Right lobe of liver (tissue), 6 donors: Measurements from ENCODE around the gene C7orf33. TPM values are rescaled to one million over a fixed set of nuclear protein-coding genes. Genes with fewer than 3 reads are reported as not detected.
"Not testable (repeated sequence)": the region's sequence is repeated elsewhere in the genome, so short reads cannot be mapped to it uniquely, and the experiment has no call there.

ENCODE experiments used
- ATAC-seq, 4 donors: fragments of 200-7000 bp; cut with Tn5 transposase; one replicate each; pipeline ENCODE4 v1.9.1; 2020; ENCODE audit warnings: mild to moderate bottlenecking in 4 of 4, moderate library complexity in 4 of 4
- DNase-seq, 3 donors: peaks; one replicate each; pipeline ENCODE4 v3.0.0-alpha.2; 2020
- H3K27ac ChIP-seq, 3 donors: fragments of 200-600 bp; one replicate each; pipeline ENCODE4 v1.8.0; 2022
- H3K27me3 ChIP-seq, 2 donors: fragments of 200-600 bp; one replicate each; pipeline ENCODE4 v1.8.0; 2022
- H3K36me3 ChIP-seq, 4 donors: fragments of 200-600 bp; sonication (generic) in 1 of 4; one replicate each; pipeline versions ENCODE4 v1.5.1 to v1.8.0; 2017 to 2022; ENCODE audit warnings: control low read depth in 1 of 4
- H3K4me1 ChIP-seq, 4 donors: fragments of 200-600 bp; sonication (generic) in 1 of 4; one replicate each; pipeline versions ENCODE4 v1.5.1 to v1.8.0; 2017 to 2022; ENCODE audit warnings: control low read depth in 1 of 4
- H3K4me3 ChIP-seq, 3 donors: fragments of 200-600 bp; one replicate each; pipeline ENCODE4 v1.8.0; 2022
- H3K9me3 ChIP-seq, 4 donors: fragments of 200-600 bp; sonication (generic) in 1 of 4; one replicate each; pipeline versions ENCODE4 v1.5.1 to v1.8.0; 2017 to 2022; ENCODE audit warnings: control low read depth in 1 of 4
- CTCF ChIP-seq, 4 donors: fragments of 200-600 bp in 3 of 4; fragments of 450-650 bp in 1 of 4; IDR thresholded peaks; one replicate each; pipeline versions ENCODE4 v1.5.1 to v1.8.0; 2016 to 2022; ENCODE audit warnings: antibody characterized with exemption in 4 of 4, mild to moderate bottlenecking in 2 of 4
- POLR2A ChIP-seq: fragments of 450-650 bp; IDR thresholded peaks from one replicate; pipeline ENCODE4 v1.6.1; 2017; ENCODE audit warnings: antibody characterized with exemption, mild to moderate bottlenecking
- WGBS: methylation state at CpG from one replicate; pipeline ENCODE4 v1.1.6; 2018; ENCODE audit warnings: low coverage, low lambda C conversion rate; ENCODE audit not compliant: insufficient coverage; ENCODE audit errors: missing lambda C conversion rate; 5-methylcytosine and 5-hydroxymethylcytosine counted together
- intact Hi-C, 2 donors: fragments of 100-400 bp; cut with DNase I; formaldehyde crosslinking; loops; one replicate each; pipeline versions ENCODE4 v1.11.2 to v1.14.1; 2022
- total RNA-seq, 6 experiments: library from RNA; depleted of rRNA in 2 of 6; stranded (reverse); fragments of >200 nt in 2 of 6; fragmentation: NEBNext Ultra II Directional in 3 of 6; extraction: Animal tissue kit (Norgen Biotek cat#: 25700) in 3 of 6; gene quantifications; one replicate each; pipeline versions ENCODE4 v1.1.0 to v1.2.4, GENCODE V29; 2016 to 2023
- donor health status: DM: no; HTN: yes; CAD: no.
- donor health status: DM: no; HTN: no; CAD: no.
- donor health status: DM: no; HTN: no; CAD: no.
- donor health status: DM: no; HTN: yes; CAD: no.
- donor health status: DM: no; HTN: yes; CAD: no.

Gene C7orf33
- total RNA-seq, 6 experiments from 2014 or later = not detected

- no peaks in the 10 kb centered on the region for H3K9me3 ChIP-seq
- no peak overlapping the region for H3K27ac ChIP-seq
- intact Hi-C loops = no loop called here
- TF ChIP-seq POLR2A (no peak), CTCF (IDR thresholded peaks at IDR 0.05) (no peak)
- no peaks in the 10 kb centered on the region for H3K4me1 ChIP-seq
- no peaks in the 10 kb centered on the region for H3K27me3 ChIP-seq
- no peak overlapping the region for H3K4me3 ChIP-seq
- ATAC-seq (no peak), DNase-seq (no peak)
- no peaks in the 10 kb centered on the region for H3K36me3 ChIP-seq
- 85% methylated on average over 9 of the region's 13 CpGs for WGBS
These were observed 1.9 kb upstream of the C7orf33 start for GRCh38 chr7:148588670-148589131.

GRCh38 chr7:148589640-148590039 is 926 bp upstream of the C7orf33 start:
- WGBS = 63% methylated on average over 3 of the region's 3 CpGs
- no peak for DNase-seq

GRCh38 chr7:148596354-148596753 is 5.8 kb downstream of the C7orf33 start:
- H3K9me3 ChIP-seq, ATAC-seq, intact Hi-C loops, H3K27ac ChIP-seq, H3K27me3 ChIP-seq, H3K4me3 ChIP-seq, DNase-seq, H3K4me1 ChIP-seq, H3K36me3 ChIP-seq: not testable (repeated sequence)
- 94% methylated on average over 2 of the region's 3 CpGs for WGBS

More at GRCh38 chr7:148589640-148590039, 926 bp upstream of the C7orf33 start:
- TF ChIP-seq CTCF (IDR thresholded peaks at IDR 0.05) (no peak), POLR2A (no peak)
- H3K4me3 ChIP-seq = no peak overlapping the region
- H3K4me1 ChIP-seq = no peaks in the 10 kb centered on the region
- ATAC-seq = no peak
- no peaks in the 10 kb centered on the region for H3K27me3 ChIP-seq
- intact Hi-C loops = no loop called here
- no peak overlapping the region for H3K27ac ChIP-seq
- H3K9me3 ChIP-seq = no peaks in the 10 kb centered on the region
- no peaks in the 10 kb centered on the region for H3K36me3 ChIP-seq

GRCh38 chr7:148598351-148598750 is 7.8 kb downstream of the C7orf33 start:
- no peaks in the 10 kb centered on the region for H3K9me3 ChIP-seq
- WGBS = 38% methylated on average over 3 of the region's 3 CpGs
- intact Hi-C loops = no loop called here
- no peaks in the 10 kb centered on the region for H3K36me3 ChIP-seq
- DNase-seq (no peak), ATAC-seq (no peak)
- no peaks in the 10 kb centered on the region for H3K4me1 ChIP-seq
- H3K4me3 ChIP-seq = no peak overlapping the region
- TF ChIP-seq CTCF (IDR thresholded peaks at IDR 0.05) (no peak), POLR2A (no peak)
- no peak overlapping the region for H3K27ac ChIP-seq
- H3K27me3 ChIP-seq = no peaks in the 10 kb centered on the region

GRCh38 chr7:148605350-148605749 is 14.8 kb downstream of the C7orf33 start:
- 60% methylated on average over 2 of the region's 2 CpGs for whole genome bisulfite sequencing
- no peak overlapping the region for H3K27ac ChIP-seq
- intact Hi-C loops = no loop called here
- TF ChIP-seq POLR2A = no peak
- no peak for TF ChIP-seq CTCF (IDR thresholded peaks at IDR 0.05)
- ATAC-seq = no peak
- no peaks in the 10 kb centered on the region for H3K36me3 ChIP-seq
- no peaks in the 10 kb centered on the region for H3K4me1 ChIP-seq
- no peaks in the 10 kb centered on the region for H3K9me3 ChIP-seq
- no peak overlapping the region for H3K4me3 ChIP-seq
- DNase-seq = no peak
- no peaks in the 10 kb centered on the region for H3K27me3 ChIP-seq
